ENCODE results near the gene HEG1. TPM values are rescaled to one million over a fixed set of nuclear protein-coding genes. Genes with fewer than 3 reads are reported as not detected.

HEG1 gene
- total RNA-seq, 4 donors from 2014 or later = 6.0 to 52.8 (median 10.9) TPM

- Histone ChIP-seq H3K36me3 (peaks cover 0 to 4% (median 0%) of the 10 kb centered on the region in 3 donors), H3K27ac (peak overlapping the region in 3 of 4 donors; percentile 58 to 95 (median 65)), H3K4me1 (peaks cover 0 to 52% (median 0%) of the 10 kb centered on the region in 4 donors), H3K27me3 (no peaks in the 10 kb centered on the region), H3K4me3 (no peak overlapping the region), H3K9me3 (no peaks in the 10 kb centered on the region)
- DNase-seq = no peak
- no peak for TF ChIP-seq CTCF (IDR thresholded peaks at IDR 0.05)
These were observed 82.5 kb downstream of the HEG1 start for GRCh38 chr3:124973290-124973689.

GRCh38 chr3:124972457-124972856 lies 83.3 kb downstream of the HEG1 start:
- Histone ChIP-seq H3K27me3 (no peaks in the 10 kb centered on the region), H3K4me1 (peaks cover 0 to 52% (median 0%) of the 10 kb centered on the region in 4 donors), H3K9me3 (no peaks in the 10 kb centered on the region), H3K27ac (peak overlapping the region in 3 of 4 donors; percentile 67 to 95 (median 89)), H3K4me3 (no peak overlapping the region), H3K36me3 (peaks cover 0 to 4% (median 0%) of the 10 kb centered on the region in 3 donors)
- TF ChIP-seq CTCF (IDR thresholded peaks at IDR 0.05) (peak in 1 of 6 experiments; percentile 7), POLR2A (IDR thresholded peaks at IDR 0.05) (no peak)
- peak in 1 of 3 donors; percentile 79 for DNase-seq

DNA sequence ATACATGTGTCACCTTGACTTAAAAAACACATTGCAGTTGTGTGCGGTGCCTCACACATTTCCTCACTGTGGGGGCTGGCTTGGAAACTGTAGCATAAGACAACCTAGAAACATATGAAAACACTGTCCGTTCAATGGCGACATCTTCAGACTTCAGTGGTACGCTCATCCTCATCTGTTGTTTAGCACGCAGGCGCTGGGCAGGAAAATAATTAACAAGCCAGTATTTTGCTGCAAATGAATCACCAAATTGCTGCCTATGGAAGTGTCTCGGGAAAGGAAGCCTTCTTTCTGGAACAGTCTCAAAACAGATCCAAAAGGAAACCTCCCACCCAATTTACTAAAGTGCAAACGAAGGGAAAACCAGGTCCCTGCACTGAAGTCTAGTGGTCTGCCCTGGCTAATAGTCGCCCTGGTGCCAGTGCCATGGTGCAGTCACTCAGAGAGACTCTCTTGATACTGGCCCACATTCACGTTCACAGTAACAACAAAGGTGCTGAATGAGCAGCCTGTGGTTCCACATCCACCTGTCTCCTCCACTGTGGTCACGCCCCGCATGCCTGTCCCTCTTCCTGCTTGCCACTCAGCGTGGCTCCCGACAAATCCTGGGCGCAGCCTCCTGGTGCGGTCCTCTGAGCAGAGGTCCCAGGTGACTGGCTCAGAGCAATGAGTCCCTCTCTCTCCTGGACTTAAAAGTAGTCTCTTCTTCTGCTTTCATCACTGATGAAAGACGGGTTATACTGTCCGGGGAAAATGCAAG lies 85.7 kb downstream of the HEG1 start:
- H3K9me3 ChIP-seq = no peaks in the 10 kb centered on the region
- H3K27me3 ChIP-seq = no peaks in the 10 kb centered on the region
- no peak overlapping the region for H3K4me3 ChIP-seq
- TF ChIP-seq CTCF (IDR thresholded peaks at IDR 0.05) (no peak), POLR2A (IDR thresholded peaks at IDR 0.05) (no peak)
- peaks cover 0 to 4% (median 0%) of the 10 kb centered on the region in 3 donors for H3K36me3 ChIP-seq
- H3K27ac ChIP-seq = peak overlapping the region in 2 of 4 donors; percentile 33 to 89
- H3K4me1 ChIP-seq = peaks cover 0 to 60% (median 0%) of the 10 kb centered on the region in 4 donors
- peak in 1 of 3 donors; percentile 76 for DNase-seq

GRCh38 chr3:124969190-124969589 lies 86.6 kb downstream of the HEG1 start:
- H3K27ac ChIP-seq = peak overlapping the region in 1 of 4 donors; percentile 14
- H3K4me3 ChIP-seq = no peak overlapping the region
- peaks cover 0 to 65% (median 0%) of the 10 kb centered on the region in 4 donors for H3K4me1 ChIP-seq
- no peak for TF ChIP-seq POLR2A (IDR thresholded peaks at IDR 0.05)
- no peak for TF ChIP-seq CTCF (IDR thresholded peaks at IDR 0.05)
- peaks cover 0 to 4% (median 0%) of the 10 kb centered on the region in 3 donors for H3K36me3 ChIP-seq
- no peaks in the 10 kb centered on the region for H3K27me3 ChIP-seq
- DNase-seq = no peak
- H3K9me3 ChIP-seq = no peaks in the 10 kb centered on the region

DNA sequence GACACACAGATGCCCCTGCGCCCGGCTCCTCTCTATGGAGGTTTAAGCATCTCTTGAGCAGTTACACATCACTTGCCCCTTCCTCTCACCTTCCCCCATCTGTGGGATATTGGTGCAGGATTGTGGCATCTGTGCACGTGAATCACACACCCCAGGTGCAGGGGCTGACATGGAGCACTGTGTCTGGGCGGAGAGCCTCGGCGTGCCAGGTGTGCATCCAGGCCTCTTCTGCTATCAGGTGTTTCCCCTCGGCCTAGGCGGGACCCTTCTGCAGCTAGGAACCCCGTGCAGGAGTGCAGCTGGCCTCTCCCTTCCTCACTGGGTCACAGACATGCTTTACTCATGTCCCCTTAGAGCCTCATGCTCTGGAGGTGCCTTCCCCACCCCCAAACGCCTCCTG lies 87.8 kb downstream of the HEG1 start:
- Histone ChIP-seq H3K36me3 (peaks cover 0 to 4% (median 0%) of the 10 kb centered on the region in 3 donors), H3K9me3 (no peaks in the 10 kb centered on the region), H3K27ac (no peak overlapping the region), H3K27me3 (no peaks in the 10 kb centered on the region), H3K4me1 (peaks cover 0 to 65% (median 2%) of the 10 kb centered on the region in 4 donors), H3K4me3 (no peak overlapping the region)
- DNase-seq = no peak
- TF ChIP-seq CTCF (IDR thresholded peaks at IDR 0.05) = no peak
- TF ChIP-seq POLR2A (IDR thresholded peaks at IDR 0.05) = no peak

All from Peyer's patch (tissue), 4 donors.